ENCODE measurements around the gene SYNPO.

DNA sequence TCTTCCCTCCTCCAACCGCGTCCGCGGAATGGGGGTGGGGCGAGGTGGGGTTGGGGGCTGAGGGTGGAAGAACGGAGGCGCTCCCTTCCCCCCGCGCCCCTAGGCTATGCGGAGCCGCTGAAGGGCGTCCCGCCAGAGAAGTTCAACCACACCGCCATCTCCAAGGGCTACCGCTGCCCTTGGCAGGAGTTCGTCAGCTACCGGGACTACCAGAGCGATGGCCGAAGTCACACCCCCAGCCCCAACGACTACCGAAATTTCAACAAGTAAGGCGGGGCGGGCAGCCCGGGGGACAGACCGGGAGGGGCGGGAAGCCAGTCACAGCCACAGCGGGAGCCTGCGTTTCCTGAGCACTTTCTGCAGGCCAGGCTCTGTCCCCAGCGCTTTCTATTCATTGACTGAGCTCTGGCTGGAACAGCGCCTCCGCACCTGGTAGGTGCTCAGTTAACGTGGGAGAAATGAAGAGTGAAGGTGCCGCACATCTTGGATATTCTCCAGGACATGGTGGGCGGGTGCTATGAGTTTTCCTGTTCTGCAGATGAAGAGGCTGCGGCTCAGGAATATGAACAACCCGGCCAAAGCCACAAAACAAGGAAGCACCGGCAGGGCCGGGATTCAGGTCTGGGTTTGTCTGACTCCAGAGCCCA lies 31.9 kb downstream of the SYNPO start:
- TF ChIP-seq MAFK (IDR thresholded peaks at IDR 0.05; ENCODE audit: partially characterized antibody) = no peak
- TF ChIP-seq, protein P1, sequence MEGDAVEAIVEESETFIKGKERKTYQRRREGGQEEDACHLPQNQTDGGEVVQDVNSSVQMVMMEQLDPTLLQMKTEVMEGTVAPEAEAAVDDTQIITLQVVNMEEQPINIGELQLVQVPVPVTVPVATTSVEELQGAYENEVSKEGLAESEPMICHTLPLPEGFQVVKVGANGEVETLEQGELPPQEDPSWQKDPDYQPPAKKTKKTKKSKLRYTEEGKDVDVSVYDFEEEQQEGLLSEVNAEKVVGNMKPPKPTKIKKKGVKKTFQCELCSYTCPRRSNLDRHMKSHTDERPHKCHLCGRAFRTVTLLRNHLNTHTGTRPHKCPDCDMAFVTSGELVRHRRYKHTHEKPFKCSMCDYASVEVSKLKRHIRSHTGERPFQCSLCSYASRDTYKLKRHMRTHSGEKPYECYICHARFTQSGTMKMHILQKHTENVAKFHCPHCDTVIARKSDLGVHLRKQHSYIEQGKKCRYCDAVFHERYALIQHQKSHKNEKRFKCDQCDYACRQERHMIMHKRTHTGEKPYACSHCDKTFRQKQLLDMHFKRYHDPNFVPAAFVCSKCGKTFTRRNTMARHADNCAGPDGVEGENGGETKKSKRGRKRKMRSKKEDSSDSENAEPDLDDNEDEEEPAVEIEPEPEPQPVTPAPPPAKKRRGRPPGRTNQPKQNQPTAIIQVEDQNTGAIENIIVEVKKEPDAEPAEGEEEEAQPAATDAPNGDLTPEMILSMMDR (IDR thresholded peaks at IDR 0.05) = no peak
- no peak for TF ChIP-seq CBX8 (IDR thresholded peaks at IDR 0.05)
- TF ChIP-seq, protein P2, sequence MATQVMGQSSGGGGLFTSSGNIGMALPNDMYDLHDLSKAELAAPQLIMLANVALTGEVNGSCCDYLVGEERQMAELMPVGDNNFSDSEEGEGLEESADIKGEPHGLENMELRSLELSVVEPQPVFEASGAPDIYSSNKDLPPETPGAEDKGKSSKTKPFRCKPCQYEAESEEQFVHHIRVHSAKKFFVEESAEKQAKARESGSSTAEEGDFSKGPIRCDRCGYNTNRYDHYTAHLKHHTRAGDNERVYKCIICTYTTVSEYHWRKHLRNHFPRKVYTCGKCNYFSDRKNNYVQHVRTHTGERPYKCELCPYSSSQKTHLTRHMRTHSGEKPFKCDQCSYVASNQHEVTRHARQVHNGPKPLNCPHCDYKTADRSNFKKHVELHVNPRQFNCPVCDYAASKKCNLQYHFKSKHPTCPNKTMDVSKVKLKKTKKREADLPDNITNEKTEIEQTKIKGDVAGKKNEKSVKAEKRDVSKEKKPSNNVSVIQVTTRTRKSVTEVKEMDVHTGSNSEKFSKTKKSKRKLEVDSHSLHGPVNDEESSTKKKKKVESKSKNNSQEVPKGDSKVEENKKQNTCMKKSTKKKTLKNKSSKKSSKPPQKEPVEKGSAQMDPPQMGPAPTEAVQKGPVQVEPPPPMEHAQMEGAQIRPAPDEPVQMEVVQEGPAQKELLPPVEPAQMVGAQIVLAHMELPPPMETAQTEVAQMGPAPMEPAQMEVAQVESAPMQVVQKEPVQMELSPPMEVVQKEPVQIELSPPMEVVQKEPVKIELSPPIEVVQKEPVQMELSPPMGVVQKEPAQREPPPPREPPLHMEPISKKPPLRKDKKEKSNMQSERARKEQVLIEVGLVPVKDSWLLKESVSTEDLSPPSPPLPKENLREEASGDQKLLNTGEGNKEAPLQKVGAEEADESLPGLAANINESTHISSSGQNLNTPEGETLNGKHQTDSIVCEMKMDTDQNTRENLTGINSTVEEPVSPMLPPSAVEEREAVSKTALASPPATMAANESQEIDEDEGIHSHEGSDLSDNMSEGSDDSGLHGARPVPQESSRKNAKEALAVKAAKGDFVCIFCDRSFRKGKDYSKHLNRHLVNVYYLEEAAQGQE (IDR thresholded peaks at IDR 0.05) = no peak
- TF ChIP-seq JUNB (IDR thresholded peaks at IDR 0.05) = no peak
- TF ChIP-seq, protein P3, sequence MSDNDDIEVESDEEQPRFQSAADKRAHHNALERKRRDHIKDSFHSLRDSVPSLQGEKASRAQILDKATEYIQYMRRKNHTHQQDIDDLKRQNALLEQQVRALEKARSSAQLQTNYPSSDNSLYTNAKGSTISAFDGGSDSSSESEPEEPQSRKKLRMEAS (IDR thresholded peaks at IDR 0.05) = no peak
- TF ChIP-seq CHD2 (IDR thresholded peaks at IDR 0.05; ENCODE audit: low read length, partially characterized antibody) = no peak
- TF ChIP-seq KDM1A (IDR thresholded peaks at IDR 0.05; ENCODE audit: low read depth) = no peak
